Peyer's patch (tissue), 4 donors: Measurements from ENCODE around the gene TGFBR2.

Experiments used
- CTCF ChIP-seq, 6 experiments: fragments of 450-650 bp in 4 of 6; fragments of 200-600 bp in 2 of 6; sonication (generic) in 1 of 6; IDR thresholded peaks; one replicate each; pipeline ENCODE4 v1.5.1; 2017 to 2019; ENCODE audit warnings: antibody characterized with exemption in 6 of 6, mild to moderate bottlenecking in 3 of 6, moderate library complexity in 1 of 6
- POLR2A ChIP-seq, 2 donors: fragments of 450-650 bp; IDR thresholded peaks; one replicate each; pipeline ENCODE4 v1.5.1; 2017; ENCODE audit warnings: antibody characterized with exemption in 2 of 2, mild to moderate bottlenecking in 2 of 2, moderate library complexity in 2 of 2

GRCh38 chr3:30696896-30697295 lies 90.5 kb downstream of the TGFBR2 start:
- TF ChIP-seq CTCF (IDR thresholded peaks at IDR 0.05), result no peak
- no peak for TF ChIP-seq POLR2A (IDR thresholded peaks at IDR 0.05)
